Measurements from ENCODE around the gene CCNL2.

The CCNL2 gene

GRCh38 chr1:1349256-1350012 is 49.7 kb downstream of the CCNL2 start, which contains the start of gene DVL1:
DVL1 (minus strand) TSS chr1:1349418; CDS start chr1:1349065, 353 bp downstream.
- H2AFZ ChIP-seq (ENCODE audit: low read length) = peak within 1 kb of the TSS; percentile 88; the same call in 1 of the 2 replicates
- no peaks in the 10 kb centered on the region for H3K9me2 ChIP-seq (replicated peaks; ENCODE audit: low read depth, low read length)
- no peaks in the 10 kb centered on the region for H3K36me3 ChIP-seq (ENCODE audit: insufficient read depth, low read length)
- H3F3A ChIP-seq (ENCODE audit: low read depth) = no peaks in the 10 kb centered on the region
- no peaks in the 10 kb centered on the region for H3K27me3 ChIP-seq (ENCODE audit: insufficient read depth, low read length, poor library complexity, severe bottlenecking)
- peaks cover 17% of the 10 kb centered on the region for H4K20me1 ChIP-seq (ENCODE audit: insufficient read depth, low read length, poor library complexity, severe bottlenecking)
- H3K9ac ChIP-seq (ENCODE audit: low read depth, low read length, poor library complexity, severe bottlenecking) = peak within 1 kb of the TSS; percentile 75
- peaks cover 30% of the 10 kb centered on the region; the same call in 1 of the 2 replicates for H3K79me2 ChIP-seq (ENCODE audit: insufficient read depth, low read length)
- peaks cover 18% of the 10 kb centered on the region for H3K4me1 ChIP-seq (ENCODE audit: insufficient read depth, low read length, poor library complexity, severe bottlenecking)
- TF ChIP-seq EZH2phosphoT487 (IDR thresholded peaks at IDR 0.05; ENCODE audit: borderline replicate concordance) (no peak), CTCF (conservative IDR thresholded peaks at IDR 0.05; ENCODE audit: low read length) (peak; percentile 49)
- H3K4me2 ChIP-seq (ENCODE audit: low read depth, low read length, poor library complexity, severe bottlenecking) = peak within 1 kb of the TSS; percentile 92
- no peaks in the 10 kb centered on the region for H3K9me3 ChIP-seq (ENCODE audit: insufficient read depth, low read depth, low read length)
- peak within 1 kb of the TSS; percentile 85 for H3K4me3 ChIP-seq (ENCODE audit: low read length, poor library complexity, severe bottlenecking)

GRCh38 chr1:1348420-1349255 is 50.5 kb downstream of the CCNL2 start:
- H3K9ac ChIP-seq (ENCODE audit: low read depth, low read length, poor library complexity, severe bottlenecking) = peak overlapping the region; percentile 75
- peak overlapping the region; percentile 92 for H3K4me2 ChIP-seq (ENCODE audit: low read depth, low read length, poor library complexity, severe bottlenecking)
- peaks cover 30% of the 10 kb centered on the region; the same call in 1 of the 2 replicates for H3K79me2 ChIP-seq (ENCODE audit: insufficient read depth, low read length)
- H4K20me1 ChIP-seq (ENCODE audit: insufficient read depth, low read length, poor library complexity, severe bottlenecking) = peaks cover 20% of the 10 kb centered on the region
- no peaks in the 10 kb centered on the region for H3K27me3 ChIP-seq (ENCODE audit: insufficient read depth, low read length, poor library complexity, severe bottlenecking)
- TF ChIP-seq EZH2phosphoT487 (IDR thresholded peaks at IDR 0.05; ENCODE audit: borderline replicate concordance) (no peak), CTCF (conservative IDR thresholded peaks at IDR 0.05; ENCODE audit: low read length) (no peak)
- H3K9me2 ChIP-seq (replicated peaks; ENCODE audit: low read depth, low read length) = no peaks in the 10 kb centered on the region
- no peaks in the 10 kb centered on the region for H3K36me3 ChIP-seq (ENCODE audit: insufficient read depth, low read length)
- peak overlapping the region; percentile 88; the same call in 1 of the 2 replicates for H2AFZ ChIP-seq (ENCODE audit: low read length)
- H3F3A ChIP-seq (ENCODE audit: low read depth) = no peaks in the 10 kb centered on the region
- peak overlapping the region; percentile 82 for H3K4me3 ChIP-seq (ENCODE audit: low read length, poor library complexity, severe bottlenecking)
- no peaks in the 10 kb centered on the region for H3K9me3 ChIP-seq (ENCODE audit: insufficient read depth, low read depth, low read length)
- H3K4me1 ChIP-seq (ENCODE audit: insufficient read depth, low read length, poor library complexity, severe bottlenecking) = peaks cover 18% of the 10 kb centered on the region

GRCh38 chr1:1347663-1348419 is 51.3 kb downstream of the CCNL2 start:
- H3K79me2 ChIP-seq (ENCODE audit: insufficient read depth, low read length) = peaks cover 30% of the 10 kb centered on the region; the same call in 1 of the 2 replicates
- peaks cover 18% of the 10 kb centered on the region for H3K4me1 ChIP-seq (ENCODE audit: insufficient read depth, low read length, poor library complexity, severe bottlenecking)
- no peaks in the 10 kb centered on the region for H3K9me3 ChIP-seq (ENCODE audit: insufficient read depth, low read depth, low read length)
- no peaks in the 10 kb centered on the region for H3F3A ChIP-seq (ENCODE audit: low read depth)
- H3K36me3 ChIP-seq (ENCODE audit: insufficient read depth, low read length) = no peaks in the 10 kb centered on the region
- H3K9me2 ChIP-seq (replicated peaks; ENCODE audit: low read depth, low read length) = no peaks in the 10 kb centered on the region
- H4K20me1 ChIP-seq (ENCODE audit: insufficient read depth, low read length, poor library complexity, severe bottlenecking) = peaks cover 20% of the 10 kb centered on the region
- H3K4me2 ChIP-seq (ENCODE audit: low read depth, low read length, poor library complexity, severe bottlenecking) = peak overlapping the region; percentile 92
- H3K9ac ChIP-seq (ENCODE audit: low read depth, low read length, poor library complexity, severe bottlenecking) = peak overlapping the region; percentile 75
- peak overlapping the region; percentile 82 for H3K4me3 ChIP-seq (ENCODE audit: low read length, poor library complexity, severe bottlenecking)
- TF ChIP-seq CTCF (conservative IDR thresholded peaks at IDR 0.05; ENCODE audit: low read length) = no peak
- TF ChIP-seq EZH2phosphoT487 (IDR thresholded peaks at IDR 0.05; ENCODE audit: borderline replicate concordance) = no peak
- H2AFZ ChIP-seq (ENCODE audit: low read length) = no peak overlapping the region
- no peaks in the 10 kb centered on the region for H3K27me3 ChIP-seq (ENCODE audit: insufficient read depth, low read length, poor library complexity, severe bottlenecking)
